GM12878 (cell line): ENCODE results near the gene NDUFV1.

ENCODE experiments used
- ETV6 ChIP-seq, 2 experiments: fragments of 450-650 bp in 1 of 2; IDR thresholded peaks in 1 of 2; conservative IDR thresholded peaks in 1 of 2; 2 replicates each; pipeline ENCODE4 v1.6.1; 2014; ENCODE audit warnings: antibody characterized with exemption in 1 of 2, borderline replicate concordance in 1 of 2, low read depth in 1 of 2, mild to moderate bottlenecking in 1 of 2, moderate library complexity in 1 of 2
- POLR2AphosphoS2 ChIP-seq: IDR thresholded peaks from 2 replicates; pipeline ENCODE4 v1.6.1; 2011; ENCODE audit warnings: low read depth, mild to moderate bottlenecking, low read length, improper control_type of control experiment, moderate library complexity

DNA sequence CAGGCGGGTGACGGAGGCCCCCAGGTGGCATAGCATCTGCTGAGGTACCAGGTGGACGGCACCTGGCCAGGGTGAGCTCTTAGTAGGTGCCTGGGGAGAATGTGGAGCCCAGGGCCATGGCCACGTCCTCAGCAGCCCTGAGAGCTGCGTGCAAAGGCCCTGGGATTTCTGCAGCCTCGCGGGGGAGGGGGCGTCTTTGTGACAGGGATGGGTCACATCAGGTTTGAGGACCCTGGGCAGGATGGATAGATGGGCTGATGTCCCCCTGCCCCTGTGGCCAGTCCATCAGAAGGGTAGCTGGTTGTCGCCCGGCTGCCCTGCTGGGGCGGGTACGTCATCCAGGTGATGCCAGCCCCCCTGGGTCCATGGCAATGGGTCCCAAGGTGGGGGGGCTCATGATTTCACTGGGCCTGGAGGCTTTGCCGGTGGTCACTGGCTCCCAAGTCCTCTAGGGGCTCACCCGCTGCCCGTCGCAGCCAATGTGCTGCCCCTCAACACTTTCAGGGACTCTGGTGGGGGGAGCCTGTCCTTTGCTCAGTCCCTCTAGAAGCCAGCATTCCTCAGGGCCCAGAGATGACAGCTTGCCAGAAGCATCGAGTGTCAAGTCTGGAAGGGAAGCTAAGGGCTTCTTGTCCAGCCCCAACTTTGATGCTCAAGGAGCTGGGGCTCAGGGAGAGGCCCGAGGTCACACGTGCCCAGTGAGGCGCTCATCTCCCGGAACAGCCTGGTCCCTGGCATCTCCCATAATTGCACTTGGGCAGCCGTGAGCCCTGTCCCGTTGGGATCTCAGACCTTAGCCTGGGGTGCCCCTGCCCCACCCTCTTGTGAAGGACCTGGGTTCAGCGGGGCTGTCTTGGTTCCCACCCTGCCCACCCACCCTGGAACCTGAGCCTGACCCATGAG is 32.0 kb downstream of the NDUFV1 start:
- no peak for TF ChIP-seq POLR2AphosphoS2
- TF ChIP-seq ETV6 (conservative IDR thresholded peaks at IDR 0.05 in 1 of 2, IDR thresholded peaks at IDR 0.05 in 1 of 2; ENCODE audit: borderline replicate concordance in 1 of 2, low read depth in 1 of 2), result no peak
